GM12892 (cell line): ENCODE measurements around the gene FHAD1.

Source experiments
- POLR2A ChIP-seq: IDR thresholded peaks from 2 replicates; pipeline ENCODE4 v1.6.1; 2011; ENCODE audit warnings: low read depth, low read length, control low read depth
- POLR2AphosphoS5 ChIP-seq: IDR thresholded peaks from 2 replicates; pipeline ENCODE4 v1.6.1; 2011; ENCODE audit warnings: low read depth, low read length, control low read depth
- TAF1 ChIP-seq: IDR thresholded peaks from 2 replicates; pipeline ENCODE4 v1.6.1; 2011; ENCODE audit warnings: low read depth, mild to moderate bottlenecking, control low read depth, low read length, borderline replicate concordance

GRCh38 chr1:15236746-15237145 lies 10.3 kb upstream of the FHAD1 start:
- no peak for TF ChIP-seq POLR2AphosphoS5
- TF ChIP-seq POLR2A, result no peak
- TF ChIP-seq TAF1, result no peak
